ENCODE data around the gene ILF3. TPM values are rescaled to one million over a fixed set of nuclear protein-coding genes. Genes with fewer than 3 reads are reported as not detected.

The ILF3 gene
- total and polyA plus RNA-seq, 7 donors: 25.7 to 146 (median 86.1) TPM

DNA sequence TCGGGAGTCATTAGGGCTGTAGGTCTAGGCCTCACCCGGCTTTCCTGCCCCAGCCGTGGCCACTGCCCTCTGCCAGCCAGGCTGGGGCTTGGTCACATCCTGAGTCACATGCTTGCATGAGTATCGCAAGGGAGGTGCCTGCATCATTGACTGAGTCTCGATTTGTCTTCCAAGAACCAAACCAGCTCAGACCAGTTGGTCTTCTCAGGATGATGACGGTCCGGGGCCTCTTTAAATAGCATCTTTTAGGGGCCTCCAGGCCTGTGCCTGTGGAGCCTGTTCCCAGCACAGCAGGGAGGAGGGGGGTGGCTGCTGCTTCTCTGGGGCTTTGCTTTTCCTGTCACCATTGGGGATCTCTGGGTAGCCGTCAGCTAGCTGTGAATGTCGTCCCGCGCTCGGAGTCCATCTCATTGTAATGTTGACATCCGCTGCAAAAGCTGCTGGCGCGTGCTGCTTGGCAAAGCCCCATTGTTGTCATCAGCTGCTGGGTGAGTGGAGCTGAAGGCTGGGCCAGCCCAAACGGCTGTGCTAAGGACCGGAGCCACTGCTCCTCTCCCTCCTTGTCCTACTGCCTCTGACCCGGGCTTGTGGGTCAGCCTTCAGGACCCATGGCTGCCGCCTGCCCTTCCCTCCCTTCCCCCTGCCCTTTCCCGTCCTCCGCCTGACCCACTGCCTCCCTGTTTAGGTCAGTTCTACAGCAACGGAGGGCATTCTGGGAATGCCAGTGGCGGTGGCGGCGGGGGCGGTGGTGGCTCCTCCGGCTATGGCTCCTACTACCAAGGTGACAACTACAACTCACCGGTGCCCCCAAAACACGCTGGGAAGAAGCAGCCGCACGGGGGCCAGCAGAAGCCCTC, 32.7 kb downstream of the ILF3 start:
- Histone ChIP-seq H3K4me3 (no peak overlapping the region), H3K36me3 (peaks cover 46 to 100% (median 76%) of the 10 kb centered on the region in 4 donors), H3K27ac (no peak overlapping the region), H3K9me3 (no peaks in the 10 kb centered on the region), H3K4me1 (no peaks in the 10 kb centered on the region), H3K27me3 (no peaks in the 10 kb centered on the region)
- intact Hi-C loops (cut with DNase I): no loop called here
- DNase-seq: no peak
- 85 to 88% methylated on average over 31 of the region's 31 CpGs for WGBS, 2 donors
- TF ChIP-seq POLR2AphosphoS5 (IDR thresholded peaks at IDR 0.05) (no peak), EP300 (IDR thresholded peaks at IDR 0.05) (no peak), POLR2A (IDR thresholded peaks at IDR 0.05) (no peak)
- TF ChIP-seq, protein P1, sequence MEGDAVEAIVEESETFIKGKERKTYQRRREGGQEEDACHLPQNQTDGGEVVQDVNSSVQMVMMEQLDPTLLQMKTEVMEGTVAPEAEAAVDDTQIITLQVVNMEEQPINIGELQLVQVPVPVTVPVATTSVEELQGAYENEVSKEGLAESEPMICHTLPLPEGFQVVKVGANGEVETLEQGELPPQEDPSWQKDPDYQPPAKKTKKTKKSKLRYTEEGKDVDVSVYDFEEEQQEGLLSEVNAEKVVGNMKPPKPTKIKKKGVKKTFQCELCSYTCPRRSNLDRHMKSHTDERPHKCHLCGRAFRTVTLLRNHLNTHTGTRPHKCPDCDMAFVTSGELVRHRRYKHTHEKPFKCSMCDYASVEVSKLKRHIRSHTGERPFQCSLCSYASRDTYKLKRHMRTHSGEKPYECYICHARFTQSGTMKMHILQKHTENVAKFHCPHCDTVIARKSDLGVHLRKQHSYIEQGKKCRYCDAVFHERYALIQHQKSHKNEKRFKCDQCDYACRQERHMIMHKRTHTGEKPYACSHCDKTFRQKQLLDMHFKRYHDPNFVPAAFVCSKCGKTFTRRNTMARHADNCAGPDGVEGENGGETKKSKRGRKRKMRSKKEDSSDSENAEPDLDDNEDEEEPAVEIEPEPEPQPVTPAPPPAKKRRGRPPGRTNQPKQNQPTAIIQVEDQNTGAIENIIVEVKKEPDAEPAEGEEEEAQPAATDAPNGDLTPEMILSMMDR (IDR thresholded peaks at IDR 0.05): no peak

DNA sequence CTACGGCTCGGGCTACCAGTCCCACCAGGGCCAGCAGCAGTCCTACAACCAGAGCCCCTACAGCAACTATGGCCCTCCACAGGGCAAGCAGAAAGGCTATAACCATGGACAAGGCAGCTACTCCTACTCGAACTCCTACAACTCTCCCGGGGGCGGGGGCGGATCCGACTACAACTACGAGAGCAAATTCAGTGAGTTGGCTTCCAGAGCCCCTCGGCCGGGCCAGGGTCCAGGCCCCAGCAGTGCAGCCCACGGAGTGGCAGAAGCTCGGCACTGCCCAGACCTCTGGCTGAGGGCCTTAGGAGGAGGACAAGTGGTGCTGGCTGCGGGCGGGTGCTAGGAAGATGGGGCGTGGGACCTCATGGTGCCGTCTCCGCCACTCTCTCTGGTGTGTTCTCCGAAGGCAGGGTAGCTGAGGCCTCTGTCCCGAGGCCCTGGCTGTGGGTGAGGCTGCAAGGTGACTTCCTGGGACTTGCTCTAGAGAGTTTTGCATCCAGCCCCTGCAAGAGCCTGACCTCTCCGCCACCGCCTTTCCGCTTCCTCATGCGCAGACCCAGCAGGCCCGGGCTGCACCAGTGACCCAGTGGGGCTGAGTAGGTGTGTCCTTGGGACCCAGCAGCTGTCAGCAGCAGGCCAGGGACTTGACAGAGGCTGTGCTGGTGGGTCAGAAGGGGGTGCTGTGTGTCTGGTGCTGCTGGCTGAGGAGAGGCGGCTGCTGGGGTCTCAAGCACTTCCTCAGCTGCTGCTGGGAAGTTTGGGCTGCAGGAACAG, 33.6 kb downstream of the ILF3 start:
- Histone ChIP-seq H3K4me3 (no peak overlapping the region), H3K27me3 (no peaks in the 10 kb centered on the region), H3K36me3 (peaks cover 37 to 100% (median 69%) of the 10 kb centered on the region in 4 donors), H3K4me1 (no peaks in the 10 kb centered on the region), H3K27ac (no peak overlapping the region), H3K9me3 (no peaks in the 10 kb centered on the region)
- TF ChIP-seq POLR2A (IDR thresholded peaks at IDR 0.05) (no peak), EP300 (IDR thresholded peaks at IDR 0.05) (no peak), POLR2AphosphoS5 (IDR thresholded peaks at IDR 0.05) (no peak)
- TF ChIP-seq, protein P1 (IDR thresholded peaks at IDR 0.05): no peak
- intact Hi-C loops (cut with DNase I): no loop called here
- no peak for DNase-seq
- 90 to 92% methylated on average over 25 of the region's 25 CpGs for WGBS, 2 donors

DNA sequence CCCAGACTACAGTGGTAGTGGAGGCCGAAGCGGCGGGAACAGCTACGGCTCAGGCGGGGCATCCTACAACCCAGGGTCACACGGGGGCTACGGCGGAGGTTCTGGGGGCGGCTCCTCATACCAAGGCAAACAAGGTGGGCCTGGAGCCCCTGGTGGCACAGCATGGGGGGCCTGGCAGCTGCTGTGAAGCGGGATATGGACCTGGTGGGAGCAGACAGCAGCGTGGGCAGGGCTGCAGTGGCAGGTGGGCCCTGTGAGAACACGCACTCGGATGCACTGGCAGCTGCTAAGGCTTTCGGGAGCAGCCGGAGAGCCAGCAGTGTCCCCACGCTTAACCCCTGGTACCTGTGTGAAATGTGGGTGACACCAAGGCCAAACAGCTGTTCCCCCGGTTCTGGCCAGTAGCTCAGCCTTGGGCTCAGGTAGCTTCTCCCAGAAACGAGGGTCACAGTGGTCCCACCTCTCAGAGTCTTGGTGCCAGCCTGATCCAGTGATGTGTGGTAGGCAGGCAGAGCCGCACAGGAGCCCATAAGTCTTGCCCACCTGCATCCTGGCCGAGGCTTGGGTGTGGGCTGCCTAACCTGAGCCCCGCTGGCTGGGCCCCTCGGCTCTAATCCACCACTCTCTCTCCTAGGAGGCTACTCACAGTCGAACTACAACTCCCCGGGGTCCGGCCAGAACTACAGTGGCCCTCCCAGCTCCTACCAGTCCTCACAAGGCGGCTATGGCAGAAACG, 34.6 kb downstream of the ILF3 start:
- H3K27ac ChIP-seq: no peak overlapping the region
- WGBS, 2 donors: 94 to 96% methylated on average over 27 of the region's 27 CpGs
- TF ChIP-seq POLR2A (IDR thresholded peaks at IDR 0.05) (no peak), POLR2AphosphoS5 (IDR thresholded peaks at IDR 0.05) (no peak), EP300 (IDR thresholded peaks at IDR 0.05) (no peak)
- TF ChIP-seq, protein P1 (IDR thresholded peaks at IDR 0.05): no peak
- H3K27me3 ChIP-seq: no peaks in the 10 kb centered on the region
- peaks cover 29 to 90% (median 59%) of the 10 kb centered on the region in 4 donors for H3K36me3 ChIP-seq
- no peaks in the 10 kb centered on the region for H3K9me3 ChIP-seq
- intact Hi-C loops (cut with DNase I): no loop called here
- DNase-seq: no peak
- H3K4me1 ChIP-seq: no peaks in the 10 kb centered on the region
- H3K4me3 ChIP-seq: no peak overlapping the region

DNA sequence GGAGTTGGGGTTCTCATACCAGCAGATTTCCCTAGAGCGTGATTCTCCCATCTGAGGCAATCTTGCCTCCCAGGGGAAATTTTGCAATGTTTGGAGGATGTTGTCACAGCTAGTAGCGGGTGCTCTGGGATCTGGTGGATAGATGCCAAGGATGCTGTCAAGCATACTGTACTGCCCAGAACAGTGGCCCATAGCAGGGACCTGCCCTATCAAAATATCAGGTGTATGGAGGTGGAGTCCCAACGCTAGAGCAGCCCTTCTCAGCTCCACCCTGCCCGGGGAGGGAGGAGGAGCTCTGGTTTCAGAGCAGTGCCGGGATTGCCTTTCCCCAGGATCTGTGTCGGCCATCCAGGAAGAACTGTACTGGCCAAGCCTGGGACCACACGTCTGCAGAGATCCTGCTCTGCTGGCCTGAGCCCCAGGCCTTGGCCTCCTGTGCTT, 36.2 kb downstream of the ILF3 start:
- Histone ChIP-seq H3K27me3 (no peaks in the 10 kb centered on the region), H3K4me3 (no peak overlapping the region), H3K36me3 (peaks cover 29 to 74% (median 45%) of the 10 kb centered on the region in 4 donors), H3K4me1 (peaks cover 0 to 4% (median 2%) of the 10 kb centered on the region in 4 donors), H3K27ac (no peak overlapping the region), H3K9me3 (no peaks in the 10 kb centered on the region)
- 49 to 73% methylated on average over 7 of the region's 7 CpGs for WGBS, 2 donors
- no peak for DNase-seq
- intact Hi-C loops (cut with DNase I): no loop called here
- TF ChIP-seq POLR2AphosphoS5 (IDR thresholded peaks at IDR 0.05): no peak
- TF ChIP-seq, protein P1 (IDR thresholded peaks at IDR 0.05): no peak
- TF ChIP-seq EP300 (IDR thresholded peaks at IDR 0.05): no peak
- no peak for TF ChIP-seq POLR2A (IDR thresholded peaks at IDR 0.05)
